Breast epithelium (tissue), 4 donors: ENCODE results near the gene ACACA. TPM values are rescaled to one million over a fixed set of nuclear protein-coding genes. Genes with fewer than 3 reads are reported as not detected.

Source experiments
- DNase-seq, 2 donors: peaks; one replicate each; pipeline ENCODE4 v3.0.0-alpha.2; 2019; ENCODE audit warnings: low spot score in 2 of 2
- H3K27ac ChIP-seq, 2 donors: fragments of 200-600 bp; sonication (generic) in 1 of 2; one replicate each; pipeline ENCODE4 v1.5.1; 2016 to 2019; ENCODE audit warnings: mild to moderate bottlenecking in 1 of 2
- H3K27me3 ChIP-seq, 2 donors: fragments of 200-600 bp; sonication (generic) in 1 of 2; one replicate each; pipeline versions ENCODE4 v1.5.1 to v1.6.0; 2017 to 2019; ENCODE audit warnings: control low read depth in 1 of 2, mild to moderate bottlenecking in 1 of 2
- H3K36me3 ChIP-seq: fragments of 200-600 bp; one replicate; pipeline ENCODE4 v1.5.1; 2019
- H3K4me1 ChIP-seq, 2 donors: fragments of 200-600 bp; sonication (generic); one replicate each; pipeline ENCODE4 v1.5.1; 2016 to 2019; ENCODE audit warnings: control low read depth in 1 of 2
- H3K4me3 ChIP-seq, 3 donors: fragments of 200-600 bp; sonication (generic); 1 replicate in 2 of 3; 2 replicates in 1 of 3; pipeline ENCODE4 v1.5.1; 2016 to 2019; ENCODE audit warnings: mild to moderate bottlenecking in 3 of 3, moderate library complexity in 2 of 3
- H3K9me3 ChIP-seq, 2 donors: fragments of 200-600 bp; sonication (generic) in 1 of 2; one replicate each; pipeline ENCODE4 v1.5.1; 2016 to 2019; ENCODE audit warnings: control low read depth in 1 of 2
- CTCF ChIP-seq, 3 donors: fragments of 450-650 bp; IDR thresholded peaks; one replicate each; pipeline ENCODE4 v1.5.1; 2016 to 2017; ENCODE audit warnings: antibody characterized with exemption in 3 of 3, mild to moderate bottlenecking in 3 of 3, moderate library complexity in 3 of 3
- POLR2A ChIP-seq: fragments of 450-650 bp; IDR thresholded peaks from one replicate; pipeline ENCODE4 v1.6.1; 2016; ENCODE audit warnings: antibody characterized with exemption, mild to moderate bottlenecking, moderate library complexity
- POLR2AphosphoS5 ChIP-seq, 3 donors: sonication (generic); formaldehyde crosslinking; IDR thresholded peaks; one replicate each; pipeline ENCODE4 v1.6.1; 2017; ENCODE audit warnings: antibody characterized with exemption in 3 of 3
- intact Hi-C: fragments of 100-400 bp; cut with DNase I; formaldehyde crosslinking; loops from one replicate; pipeline ENCODE4 v1.15.1; 2023; ENCODE audit warnings: low total_unique reads
- total RNA-seq, 3 donors: library from RNA; depleted of rRNA; stranded (reverse); fragments of >200 nt; gene quantifications; one replicate each; pipeline ENCODE4 v1.1.0, GENCODE V29; 2016

The ACACA gene
- total RNA-seq, 3 donors from 2014 or later: 32.8 to 46.5 (median 36.1) TPM

DNA sequence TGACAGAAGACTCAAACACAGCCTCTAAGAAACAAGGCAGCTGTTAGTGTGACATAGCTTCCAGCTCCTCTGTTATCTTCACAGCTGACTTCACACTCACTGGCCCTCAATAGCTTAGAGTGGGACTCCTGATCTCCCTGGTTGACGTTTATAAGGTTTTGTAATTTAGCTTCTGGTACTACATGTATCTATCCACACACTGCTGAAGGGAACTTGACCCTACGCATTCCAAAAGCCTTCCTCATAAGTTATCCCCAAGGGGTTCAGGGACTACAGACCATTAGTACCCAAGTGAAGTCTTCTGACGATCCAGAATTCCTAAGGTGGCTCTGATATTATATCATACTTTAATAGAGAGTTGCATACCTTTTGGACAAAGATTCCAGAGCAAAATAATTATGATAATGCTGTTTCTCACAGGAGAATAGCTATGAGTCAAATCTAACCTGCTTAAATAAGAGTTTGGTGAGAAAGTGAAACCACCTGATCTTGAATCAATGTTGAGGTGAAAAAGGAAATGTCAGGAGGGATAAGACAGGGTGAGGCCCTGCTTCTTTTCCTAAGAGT lies 14.5 kb downstream of the ACACA start:
- Histone ChIP-seq H3K27me3 (no peaks in the 10 kb centered on the region), H3K4me3 (no peak overlapping the region), H3K9me3 (no peaks in the 10 kb centered on the region), H3K27ac (no peak overlapping the region), H3K36me3 (no peaks in the 10 kb centered on the region), H3K4me1 (no peaks in the 10 kb centered on the region)
- intact Hi-C loops: no loop called here
- no peak for TF ChIP-seq POLR2AphosphoS5 (IDR thresholded peaks at IDR 0.05)
- no peak for TF ChIP-seq CTCF (IDR thresholded peaks at IDR 0.05)
- TF ChIP-seq POLR2A: no peak
- DNase-seq: no peak

GRCh38 chr17:37391146-37391545 lies 15.5 kb downstream of the ACACA start:
- DNase-seq: no peak

DNA sequence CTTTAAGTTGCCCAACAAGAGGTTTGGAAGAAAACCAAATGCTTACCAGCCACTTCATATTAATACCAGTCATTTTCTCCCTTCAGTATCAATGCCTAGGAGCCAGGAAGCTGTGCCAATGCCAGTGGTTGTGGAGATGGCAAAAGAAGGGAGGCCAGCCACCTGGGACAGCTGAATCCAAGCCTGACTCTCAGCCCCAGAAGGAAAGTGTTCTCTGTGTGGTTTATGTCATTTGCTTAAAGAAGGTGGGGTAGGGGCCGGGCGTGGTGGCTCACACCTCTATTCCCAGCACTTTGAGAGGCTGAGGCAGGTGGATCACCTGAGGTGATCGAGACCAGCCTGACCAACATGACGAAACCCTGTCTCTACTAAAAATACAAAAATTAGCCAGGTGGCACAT lies 17.5 kb downstream of the ACACA start:
- Histone ChIP-seq H3K9me3 (no peaks in the 10 kb centered on the region), H3K4me3 (no peak overlapping the region), H3K27me3 (no peaks in the 10 kb centered on the region), H3K27ac (peak overlapping the region in 1 of 2 donors; percentile 52), H3K36me3 (no peaks in the 10 kb centered on the region), H3K4me1 (no peaks in the 10 kb centered on the region)
- DNase-seq: no peak
- intact Hi-C loops: no loop called here
- no peak for TF ChIP-seq POLR2A
- TF ChIP-seq POLR2AphosphoS5 (IDR thresholded peaks at IDR 0.05): no peak
- no peak for TF ChIP-seq CTCF (IDR thresholded peaks at IDR 0.05)

More at GRCh38 chr17:37391146-37391545, 15.5 kb downstream of the ACACA start:
- intact Hi-C loops: no loop called here
- TF ChIP-seq POLR2A (no peak), CTCF (IDR thresholded peaks at IDR 0.05) (no peak), POLR2AphosphoS5 (IDR thresholded peaks at IDR 0.05) (no peak)
- H3K4me1 ChIP-seq: no peaks in the 10 kb centered on the region
- H3K36me3 ChIP-seq: no peaks in the 10 kb centered on the region
- no peaks in the 10 kb centered on the region for H3K9me3 ChIP-seq
- H3K27ac ChIP-seq: no peak overlapping the region
- no peak overlapping the region for H3K4me3 ChIP-seq
- H3K27me3 ChIP-seq: no peaks in the 10 kb centered on the region

- no peaks in the 10 kb centered on the region for H3K27me3 ChIP-seq
- H3K4me3 ChIP-seq: no peak overlapping the region
- no peaks in the 10 kb centered on the region for H3K9me3 ChIP-seq
- no peaks in the 10 kb centered on the region for H3K4me1 ChIP-seq
- no peak overlapping the region for H3K27ac ChIP-seq
- intact Hi-C loops: no loop called here
- no peaks in the 10 kb centered on the region for H3K36me3 ChIP-seq
- TF ChIP-seq CTCF (IDR thresholded peaks at IDR 0.05): no peak
- TF ChIP-seq POLR2AphosphoS5 (IDR thresholded peaks at IDR 0.05): no peak
- TF ChIP-seq POLR2A: no peak
- no peak for DNase-seq
Measured at GRCh38 chr17:37388266-37388665, 18.4 kb downstream of the ACACA start.

GRCh38 chr17:37386462-37386861 lies 20.2 kb downstream of the ACACA start:
- no peak for TF ChIP-seq CTCF (IDR thresholded peaks at IDR 0.05)
- no peak for TF ChIP-seq POLR2AphosphoS5 (IDR thresholded peaks at IDR 0.05)
- TF ChIP-seq POLR2A: no peak
- Histone ChIP-seq H3K4me3 (no peak overlapping the region), H3K4me1 (no peaks in the 10 kb centered on the region), H3K9me3 (no peaks in the 10 kb centered on the region), H3K27me3 (no peaks in the 10 kb centered on the region), H3K27ac (no peak overlapping the region), H3K36me3 (no peaks in the 10 kb centered on the region)
- intact Hi-C loops: no loop called here
- no peak for DNase-seq
